Retina (tissue), 1 donor: ENCODE results near the gene NFE2L3.
"Not testable (repeated sequence)": the region's sequence is repeated elsewhere in the genome, so short reads cannot be mapped to it uniquely, and the experiment has no call there.

Source experiments
- DNase-seq: peaks from one replicate; pipeline ENCODE4 v3.0.0-alpha.2; 2016

NFE2L3 gene

DNA sequence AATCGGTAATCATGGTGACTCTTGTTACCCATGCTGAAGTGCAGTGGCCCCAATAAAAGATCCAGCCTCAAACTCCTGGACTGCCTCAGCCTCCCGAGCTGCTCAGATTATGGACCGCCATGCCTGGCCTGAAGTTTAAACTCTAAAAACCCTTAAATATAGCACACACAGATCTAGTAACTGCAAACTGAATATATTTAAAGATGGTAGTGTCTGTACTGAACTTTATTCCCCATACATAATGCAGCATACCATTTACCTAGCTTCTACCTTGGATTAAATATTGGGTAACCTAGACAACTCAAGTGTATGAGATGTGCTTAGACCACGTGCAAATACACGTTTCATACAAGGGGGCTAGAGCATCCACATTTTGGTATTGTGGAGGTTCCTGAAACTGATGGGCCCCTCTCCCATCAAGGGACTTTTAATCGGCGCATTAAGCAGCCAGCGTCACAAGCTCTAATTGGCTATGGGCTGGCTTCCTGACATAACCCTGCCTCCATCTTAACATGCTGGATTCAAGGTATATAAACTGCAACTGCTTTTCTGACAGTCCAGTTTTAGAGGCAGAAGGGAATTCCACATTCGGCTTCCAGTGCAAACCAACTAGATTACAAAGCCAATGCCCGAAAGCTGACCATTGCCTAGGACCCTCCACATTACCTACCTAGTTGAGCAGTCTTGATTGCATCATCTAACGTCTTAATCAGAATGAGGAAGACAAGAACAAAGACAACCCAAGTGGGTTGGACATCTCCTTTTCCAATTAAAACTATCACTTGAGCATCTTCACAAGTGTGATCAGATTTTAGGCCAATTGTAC lies 35.6 kb downstream of the NFE2L3 start:
- no peak for DNase-seq

DNA sequence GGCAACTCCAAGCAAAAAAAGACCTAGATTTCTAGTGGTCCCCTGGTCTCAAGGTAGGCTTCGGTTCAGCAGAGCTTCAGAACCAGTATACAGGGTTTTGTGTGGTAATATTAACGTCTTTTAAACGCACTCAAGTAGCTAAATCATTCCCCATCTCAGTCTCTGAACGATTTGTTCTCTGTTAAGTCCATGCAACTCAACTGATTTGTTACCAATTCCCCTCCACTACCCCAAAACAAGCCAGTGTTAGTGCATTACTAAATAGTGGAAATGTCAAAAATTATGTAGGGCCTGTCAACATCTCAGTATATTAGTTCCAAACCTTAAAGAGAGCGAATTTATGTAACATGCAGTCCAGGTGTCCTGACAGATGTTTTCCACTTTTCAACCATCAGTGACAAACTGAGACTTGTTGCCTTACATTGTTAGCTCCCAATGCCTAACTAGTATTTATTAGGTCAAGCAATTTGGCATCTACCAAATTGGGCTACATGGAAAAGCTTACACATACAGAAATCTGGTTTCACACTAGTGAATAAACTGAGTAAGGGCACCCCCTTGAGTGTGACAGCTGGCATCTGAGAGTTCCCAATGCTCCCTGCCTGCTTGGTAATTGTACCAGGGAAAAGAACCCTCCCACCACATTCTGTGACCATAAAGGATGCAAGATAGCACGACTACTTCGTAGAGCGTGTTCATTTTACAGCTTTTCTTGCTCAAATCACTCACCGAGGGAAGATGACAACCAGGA lies 36.4 kb downstream of the NFE2L3 start:
- DNase-seq = no peak

DNA sequence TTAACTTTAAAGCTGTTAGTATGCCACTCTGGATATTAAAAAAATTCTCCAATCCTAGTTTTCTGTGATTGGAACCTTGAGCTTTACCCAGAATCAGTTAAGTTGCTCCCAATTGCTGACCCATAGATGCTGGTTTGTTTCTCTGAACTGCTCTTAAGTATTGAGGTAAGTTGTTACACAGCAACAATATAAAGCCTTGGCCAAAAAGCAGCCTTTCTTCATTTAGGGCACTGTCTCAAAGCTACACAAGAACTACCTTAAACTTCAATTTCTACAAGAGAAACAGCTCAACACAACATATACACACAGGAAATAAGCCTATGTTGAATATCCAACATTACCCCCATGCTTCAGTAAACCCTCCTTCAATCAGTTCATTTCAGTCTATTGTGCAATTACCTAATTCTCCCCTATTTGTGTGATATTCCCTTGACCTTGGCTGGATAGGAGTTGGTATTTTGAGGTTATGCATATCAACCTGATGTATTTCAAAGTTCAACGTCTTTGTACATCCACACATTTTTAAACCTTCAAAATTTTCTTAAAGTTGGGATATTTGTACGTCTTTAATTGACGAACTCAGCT lies 37.1 kb downstream of the NFE2L3 start:
- DNase-seq = no peak

- DNase-seq = no peak
Measured at GRCh38 chr7:26189697-26190096, 37.7 kb downstream of the NFE2L3 start.

DNA sequence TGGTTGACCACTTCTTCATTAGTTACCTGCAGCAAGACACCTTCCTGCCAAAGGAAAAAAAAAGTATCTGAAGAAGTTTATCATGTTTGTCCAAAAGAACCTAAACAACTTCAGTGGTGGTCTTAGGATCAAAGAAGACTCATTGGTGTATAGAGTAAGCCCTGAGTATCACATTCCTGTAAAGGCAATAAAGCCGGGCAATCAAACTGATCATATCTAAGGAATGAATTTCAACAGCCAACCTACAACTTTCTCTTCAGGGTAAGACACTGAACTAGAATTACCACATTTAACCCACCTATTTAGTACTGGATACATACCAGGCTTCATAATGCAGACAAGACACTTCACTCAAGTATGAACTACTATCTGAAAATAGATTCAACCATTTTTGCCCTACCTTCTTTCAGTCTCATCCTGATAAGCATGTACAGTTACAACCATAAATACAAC lies 38.4 kb downstream of the NFE2L3 start:
- DNase-seq = no peak

- no peak for DNase-seq
Measured at GRCh38 chr7:26191233-26191973, 39.4 kb downstream of the NFE2L3 start.

DNA sequence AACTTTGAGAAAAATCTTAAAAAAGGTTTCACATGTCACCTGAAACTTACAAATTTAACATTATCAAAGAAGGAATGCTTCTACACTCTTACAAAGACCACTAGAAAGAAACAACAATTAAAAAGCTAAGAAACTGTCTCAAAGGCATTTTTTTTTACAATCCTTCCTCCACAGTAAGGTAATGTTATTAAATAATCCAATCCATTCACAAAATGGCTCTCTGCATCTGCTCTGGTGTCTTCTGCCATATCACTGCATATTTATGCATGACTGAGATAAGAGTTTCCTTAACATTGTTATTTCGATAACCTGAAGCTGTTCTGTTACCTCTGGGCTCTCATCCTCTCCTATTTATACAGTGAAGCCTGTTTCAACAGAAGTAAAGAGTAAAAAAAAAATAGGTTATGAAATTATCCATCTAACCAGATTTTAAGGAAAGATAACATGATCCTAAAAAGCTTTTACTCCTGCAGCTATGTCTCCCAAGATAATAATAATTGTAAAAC lies 40.0 kb downstream of the NFE2L3 start:
- DNase-seq = no peak

GRCh38 chr7:26192485-26193087 lies 40.6 kb downstream of the NFE2L3 start:
- no peak for DNase-seq

DNA sequence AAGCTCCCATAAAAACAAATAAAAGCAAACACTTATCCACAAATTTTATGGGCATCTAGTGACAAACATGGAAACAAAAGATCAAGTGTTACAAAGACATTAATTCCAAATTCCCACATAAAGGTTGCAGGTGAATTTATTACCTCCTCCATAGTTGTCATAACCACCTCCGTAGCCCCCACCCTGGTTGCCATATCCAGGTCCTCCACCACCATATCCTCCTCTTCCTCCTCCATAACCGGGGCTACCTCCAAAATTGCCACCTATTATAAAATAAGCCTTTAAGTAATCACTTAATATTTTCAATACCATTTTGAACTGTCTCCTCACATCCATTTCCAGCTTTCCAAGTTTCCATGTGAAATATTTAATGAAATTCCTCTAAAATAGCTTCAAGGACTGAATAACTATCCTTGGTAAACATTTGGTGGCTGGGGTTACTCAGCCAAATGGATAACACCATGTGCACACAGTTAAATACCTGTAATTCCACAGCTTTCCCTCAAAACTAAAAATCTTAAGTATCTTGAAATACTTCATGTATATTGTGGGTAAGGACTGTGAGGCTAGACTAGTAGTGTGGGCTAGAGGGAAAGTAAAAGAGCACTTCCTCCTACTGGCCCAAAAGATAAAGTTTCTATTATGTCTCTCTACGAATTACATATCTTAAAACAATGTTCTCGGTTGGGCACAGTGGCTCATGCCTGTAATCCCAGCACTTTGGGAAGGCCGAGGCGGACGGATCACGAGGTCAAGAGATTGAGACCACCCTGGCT lies 41.6 kb downstream of the NFE2L3 start:
- no peak for DNase-seq

- not testable (repeated sequence) for DNase-seq
Measured at GRCh38 chr7:26194764-26195163, 42.8 kb downstream of the NFE2L3 start.

GRCh38 chr7:26195182-26195581 lies 43.2 kb downstream of the NFE2L3 start:
- no peak for DNase-seq

GRCh38 chr7:26195867-26196657 lies 44.1 kb downstream of the NFE2L3 start:
- no peak for DNase-seq

DNA sequence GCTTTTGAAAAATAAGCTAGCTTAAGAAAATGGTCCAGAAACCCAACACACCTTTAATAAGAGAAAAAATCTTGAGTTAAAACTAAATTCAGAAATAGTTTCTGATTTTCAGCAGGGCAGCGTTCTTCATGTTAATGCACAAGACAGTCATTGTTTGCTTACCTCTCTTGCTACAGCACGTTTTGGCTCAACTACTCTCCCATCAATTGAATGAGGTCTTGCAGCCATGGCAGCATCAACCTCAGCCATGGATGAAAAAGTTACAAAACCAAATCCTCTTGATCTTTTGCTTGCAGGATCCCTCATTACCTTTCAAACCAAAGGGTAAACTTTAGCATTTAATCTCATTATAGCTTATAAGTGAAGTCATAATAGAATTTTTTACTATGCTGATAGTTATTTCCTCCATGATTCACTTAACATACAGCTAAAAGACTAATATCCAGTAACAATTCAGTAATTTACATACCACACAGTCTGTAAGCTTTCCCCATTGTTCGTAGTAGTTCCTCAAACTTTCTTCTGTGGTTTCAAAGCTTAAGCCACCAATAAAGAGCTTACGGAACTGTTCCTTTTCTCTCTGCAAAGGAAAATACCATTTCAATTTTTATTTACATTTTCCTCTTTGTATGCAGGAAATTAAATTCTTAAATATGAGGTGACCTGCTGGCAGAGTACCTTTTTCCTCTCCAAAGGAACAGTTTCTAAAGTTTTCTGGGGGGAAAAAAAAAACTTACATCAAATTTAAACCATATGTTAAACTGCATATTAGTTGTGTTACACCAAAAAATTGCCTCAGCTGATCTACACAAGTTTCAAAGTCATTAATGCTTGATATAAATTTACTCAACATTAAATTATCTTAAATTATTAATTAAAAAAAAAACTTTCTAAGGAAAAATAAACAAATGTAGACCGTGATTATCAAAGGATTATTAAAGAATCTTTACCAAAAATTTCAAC lies 45.4 kb downstream of the NFE2L3 start:
- DNase-seq = no peak

- DNase-seq = no peak
Measured at GRCh38 chr7:26198133-26198780, 46.3 kb downstream of the NFE2L3 start.

- DNase-seq = no peak
Measured at GRCh38 chr7:26198781-26199169, 46.8 kb downstream of the NFE2L3 start.

DNA sequence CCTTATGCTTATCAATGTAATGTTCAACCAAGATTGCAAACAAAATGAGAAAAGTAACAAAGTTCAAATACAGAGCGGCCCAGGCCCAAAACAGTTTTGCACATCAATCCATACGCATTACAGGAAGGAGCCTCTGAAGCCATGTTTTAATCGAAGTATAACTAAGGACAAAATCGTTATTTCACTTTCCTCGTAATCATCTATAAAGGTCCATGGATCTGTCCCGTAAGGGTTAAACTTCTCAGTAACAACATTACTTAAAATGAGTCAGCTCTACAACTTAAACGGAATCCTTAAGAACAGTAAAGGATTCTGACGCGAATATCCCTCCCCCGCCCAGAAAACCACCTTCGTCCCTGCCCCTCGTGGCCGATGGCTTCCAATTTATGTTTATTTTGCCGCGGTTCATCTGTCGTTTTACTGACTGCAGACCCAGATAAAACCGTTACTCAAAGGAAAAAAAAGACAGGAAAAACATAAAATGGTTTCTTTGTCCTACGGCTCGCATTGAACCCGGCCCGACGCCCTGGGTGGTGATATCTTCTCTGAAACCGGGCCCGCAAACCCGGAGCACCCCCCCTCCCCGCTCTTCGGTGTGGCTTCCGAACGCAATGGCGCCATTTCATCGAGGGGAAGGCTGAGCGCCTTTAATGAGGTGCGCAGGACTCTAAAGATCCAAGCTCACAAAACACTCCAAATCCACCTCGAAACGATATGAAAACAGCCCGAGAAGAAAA lies 47.5 kb downstream of the NFE2L3 start:
- DNase-seq = no peak

- peak; percentile 96 for DNase-seq
Measured at GRCh38 chr7:26200038-26200443, 48.0 kb downstream of the NFE2L3 start.
